ENCODE measurements around the gene PIGK.
"Not testable (repeated sequence)": the region's sequence is repeated elsewhere in the genome, so short reads cannot be mapped to it uniquely, and the experiment has no call there.

Gene PIGK

GRCh38 chr1:77175230-77175844, 43.9 kb downstream of the PIGK start:
- TF ChIP-seq CTCF (IDR thresholded peaks at IDR 0.05; ENCODE audit: insufficient read depth, low read length, poor library complexity, severe bottlenecking): no peak
- Histone ChIP-seq H3K27me3 (replicated peaks; ENCODE audit: control insufficient read depth, insufficient read depth, low read length) (no peaks in the 10 kb centered on the region), H3K36me3 (ENCODE audit: control insufficient read depth, insufficient read depth, low read length) (no peaks in the 10 kb centered on the region), H3K4me3 (replicated peaks; ENCODE audit: low read depth, low read length) (no peak overlapping the region)
- no peak for DNase-seq (ENCODE audit: extremely low read depth, insufficient read length)

- Histone ChIP-seq H3K4me3 (replicated peaks; ENCODE audit: low read depth, low read length) (no peak overlapping the region), H3K27me3 (replicated peaks; ENCODE audit: control insufficient read depth, insufficient read depth, low read length) (no peaks in the 10 kb centered on the region), H3K36me3 (ENCODE audit: control insufficient read depth, insufficient read depth, low read length) (no peaks in the 10 kb centered on the region)
- TF ChIP-seq CTCF (IDR thresholded peaks at IDR 0.05; ENCODE audit: insufficient read depth, low read length, poor library complexity, severe bottlenecking): no peak
- no peak for DNase-seq (ENCODE audit: extremely low read depth, insufficient read length)
Observed at GRCh38 chr1:77170687-77171086, 48.5 kb downstream of the PIGK start.

GRCh38 chr1:77168358-77168757, 50.9 kb downstream of the PIGK start:
- TF ChIP-seq CTCF (IDR thresholded peaks at IDR 0.05; ENCODE audit: insufficient read depth, low read length, poor library complexity, severe bottlenecking): no peak
- Histone ChIP-seq H3K36me3 (ENCODE audit: control insufficient read depth, insufficient read depth, low read length) (no peaks in the 10 kb centered on the region), H3K4me3 (replicated peaks; ENCODE audit: low read depth, low read length) (no peak overlapping the region), H3K27me3 (replicated peaks; ENCODE audit: control insufficient read depth, insufficient read depth, low read length) (no peaks in the 10 kb centered on the region)
- DNase-seq (ENCODE audit: extremely low read depth, insufficient read length): no peak

GRCh38 chr1:77164434-77164944, 54.7 kb downstream of the PIGK start:
- Histone ChIP-seq H3K4me3 (replicated peaks; ENCODE audit: low read depth, low read length) (no peak overlapping the region), H3K27me3 (replicated peaks; ENCODE audit: control insufficient read depth, insufficient read depth, low read length) (no peaks in the 10 kb centered on the region), H3K36me3 (ENCODE audit: control insufficient read depth, insufficient read depth, low read length) (no peaks in the 10 kb centered on the region)
- no peak for DNase-seq (ENCODE audit: extremely low read depth, insufficient read length)
- no peak for TF ChIP-seq CTCF (IDR thresholded peaks at IDR 0.05; ENCODE audit: insufficient read depth, low read length, poor library complexity, severe bottlenecking)

- not testable (repeated sequence) for H3K27me3 ChIP-seq (replicated peaks; ENCODE audit: control insufficient read depth, insufficient read depth, low read length); DNase-seq (ENCODE audit: extremely low read depth, insufficient read length); H3K4me3 ChIP-seq (replicated peaks; ENCODE audit: low read depth, low read length); H3K36me3 ChIP-seq (ENCODE audit: control insufficient read depth, insufficient read depth, low read length)
Observed at GRCh38 chr1:77159706-77160105, 59.5 kb downstream of the PIGK start.

- Histone ChIP-seq H3K36me3 (ENCODE audit: control insufficient read depth, insufficient read depth, low read length) (no peaks in the 10 kb centered on the region), H3K27me3 (replicated peaks; ENCODE audit: control insufficient read depth, insufficient read depth, low read length) (no peaks in the 10 kb centered on the region), H3K4me3 (replicated peaks; ENCODE audit: low read depth, low read length) (no peak overlapping the region)
- TF ChIP-seq CTCF (IDR thresholded peaks at IDR 0.05; ENCODE audit: insufficient read depth, low read length, poor library complexity, severe bottlenecking): no peak
- no peak for DNase-seq (ENCODE audit: extremely low read depth, insufficient read length)
Observed at GRCh38 chr1:77156214-77156613, 63.0 kb downstream of the PIGK start.
